K562 (cell line): ENCODE data around the gene TIGD7. TPM values are rescaled to one million over a fixed set of nuclear protein-coding genes. Genes with fewer than 3 reads are reported as not detected.

ENCODE experiments used
- ATF4 ChIP-seq: fragments of 450-650 bp; formaldehyde crosslinking; IDR thresholded peaks from 2 replicates; pipeline ENCODE4 v1.4.0; 2022; ENCODE audit warnings: mild to moderate bottlenecking, moderate library complexity
- BCL6 ChIP-seq: fragments of 250-450 bp; sonication (Bioruptor Pico); IDR thresholded peaks from 2 replicates; pipeline ENCODE4 v1.4.0; 2020
- JUN ChIP-seq, 2 experiments: sonication (generic) in 1 of 2; formaldehyde crosslinking in 1 of 2; IDR thresholded peaks; 2 replicates each; pipeline versions ENCODE4 v1.6.1 to v1.8.0; 2012 to 2022; ENCODE audit warnings: borderline replicate concordance in 2 of 2, mild to moderate bottlenecking in 2 of 2, improper control_type of control experiment in 1 of 2, low read depth in 1 of 2, low read length in 1 of 2, missing genetic modification reagents in 1 of 2
- MGA ChIP-seq: fragments of 450-650 bp; IDR thresholded peaks from 2 replicates; pipeline ENCODE4 v1.6.1; 2016; ENCODE audit warnings: mild to moderate bottlenecking, moderate library complexity
- NCOA6 ChIP-seq: fragments of 450-650 bp; IDR thresholded peaks from 2 replicates; pipeline ENCODE4 v1.6.1; 2017; ENCODE audit warnings: mild to moderate bottlenecking
- NFRKB ChIP-seq: fragments of 450-650 bp; IDR thresholded peaks from 2 replicates; pipeline ENCODE4 v1.6.1; 2016; ENCODE audit warnings: low read depth
- OTX1 ChIP-seq: fragments of 450-650 bp; formaldehyde crosslinking; IDR thresholded peaks from 2 replicates; pipeline ENCODE4 v1.4.0; 2022; ENCODE audit warnings: mild to moderate bottlenecking
- PML ChIP-seq: IDR thresholded peaks from 2 replicates; pipeline ENCODE4 v1.6.1; 2012; ENCODE audit warnings: low read length, inconsistent platforms
- POLR2A ChIP-seq: fragments of 450-650 bp; conservative IDR thresholded peaks from 2 replicates; pipeline ENCODE4 v1.6.1; 2016
- POLR2H ChIP-seq: IDR thresholded peaks from 2 replicates; pipeline ENCODE4 v1.6.1; 2016; ENCODE audit warnings: missing genetic modification characterization, low read depth, mild to moderate bottlenecking, control low read depth, missing compliant biosample characterization, moderate library complexity
- SLC30A9 ChIP-seq: fragments of 250-450 bp; sonication (Bioruptor Pico); IDR thresholded peaks from 2 replicates; pipeline ENCODE4 v1.8.0; 2022; ENCODE audit warnings: mild to moderate bottlenecking, moderate library complexity
- WHSC1 ChIP-seq: IDR thresholded peaks from one replicate; pipeline ENCODE4 v1.6.1; 2012; ENCODE audit warnings: low read length, control low read depth, inconsistent platforms
- YY1 ChIP-seq, 3 experiments: IDR thresholded peaks; 2 replicates each; pipeline ENCODE4 v1.6.1; 2011; ENCODE audit warnings: low read length in 2 of 3, mild to moderate bottlenecking in 2 of 3, moderate library complexity in 2 of 3, borderline replicate concordance in 1 of 3, control low read depth in 1 of 3, low read depth in 1 of 3; ENCODE audit not compliant: insufficient read depth in 3 of 3, insufficient replicate concordance in 2 of 3, control insufficient read depth in 1 of 3, insufficient read length in 1 of 3; ENCODE audit errors: extremely low read depth in 1 of 3
- ZNF232 ChIP-seq: sonication (generic); formaldehyde crosslinking; IDR thresholded peaks from 2 replicates; pipeline ENCODE4 v1.8.0; 2022; ENCODE audit warnings: mild to moderate bottlenecking, missing genetic modification reagents
- ZNF551 ChIP-seq: fragments of 250-450 bp; sonication (Bioruptor Pico); IDR thresholded peaks from 2 replicates; pipeline ENCODE4 v1.5.0; 2021; ENCODE audit warnings: mild to moderate bottlenecking, moderate library complexity
- polyA plus RNA-seq, 8 experiments: library from polyadenylated mRNA; depleted of rRNA in 4 of 8; stranded (reverse) in 5 of 8; unstranded in 3 of 8; fragments of >200 nt; fragmentation: Nextera tagmentation in 2 of 8; fragmentation: Illumina TruSeq in 1 of 8; extraction: Ambion mirVana in 2 of 8; extraction: Trizol in 1 of 8; gene quantifications; 2 replicates each; pipeline versions ENCODE4 v1.2.1 to v1.2.3, GENCODE V29; 2011 to 2014; ENCODE audit warnings: inconsistent platforms in 1 of 8, missing spikeins in 1 of 8
- total RNA-seq, 7 experiments: library from RNA; depleted of rRNA in 6 of 7; stranded (reverse); fragments of >200 nt in 6 of 7; fragmentation: Illumina TruSeq in 2 of 7; extraction: Trizol in 2 of 7; gene quantifications; 2 replicates each; pipeline versions ENCODE4 v1.2.1 to v1.2.3, GENCODE V29; 2011 to 2021; ENCODE audit warnings: low replicate concordance in 1 of 7

TIGD7 gene
- total and polyA plus RNA-seq, 9 of the 15 experiments (the other 6 are each of a cell fraction or from before 2014, with no cell fraction given): 0.84 to 10.7 (median 6.7) TPM

GRCh38 chr16:3282730-3283542 lies 22.3 kb downstream of the TIGD7 start, which contains the start of gene ZNF263 (continued):
- TF ChIP-seq MGA (peak; percentile 94), NFRKB (peak; percentile 90), JUN (IDR thresholded peaks at IDR 0.05; ENCODE audit: borderline replicate concordance, low read depth, low read length) (peak; percentile 10; the same call in 1 of the 2 replicates), JUN (CRISPR knock-in tag; IDR thresholded peaks at IDR 0.05; ENCODE audit: borderline replicate concordance) (no peak), NCOA6 (no peak), PML (no peak; the same call in none of the 2 replicates), ZNF551 (CRISPR knock-in tag) (no peak), OTX1 (0 out of 2 replicates have a peak, but pooled peaks have one; percentile 6), WHSC1 (no peak), ZNF232 (CRISPR knock-in tag) (no peak), ATF4 (CRISPR knock-in tag) (no peak), YY1 (IDR thresholded peaks at IDR 0.05; ENCODE audit: borderline replicate concordance in 1 of 3, control insufficient read depth in 1 of 3, extremely low read depth in 1 of 3, insufficient read depth in 3 of 3, insufficient read length in 1 of 3, insufficient replicate concordance in 2 of 3, low read depth in 1 of 3, low read length in 2 of 3) (peak in 2 of 3 experiments; percentile 37 to 52), POLR2A (peak; percentile 91), SLC30A9 (CRISPR knock-in tag) (no peak), BCL6 (CRISPR knock-in tag) (no peak), POLR2H (tag) (peak; percentile 89)
